Activated CD4-positive, CD25-positive, alpha-beta regulatory T cell treated with anti-CD3 and anti-CD28 coated beads, Interleukin-2, amount 50 U/mL, for 72 hours (primary cell): ENCODE measurements around the gene PRKCE.
"Not testable (repeated sequence)": the region's sequence is repeated elsewhere in the genome, so short reads cannot be mapped to it uniquely, and the experiment has no call there.

Source experiments
- DNase-seq: peaks from one replicate; pipeline ENCODE4 v3.0.0; 2021

PRKCE gene

DNA sequence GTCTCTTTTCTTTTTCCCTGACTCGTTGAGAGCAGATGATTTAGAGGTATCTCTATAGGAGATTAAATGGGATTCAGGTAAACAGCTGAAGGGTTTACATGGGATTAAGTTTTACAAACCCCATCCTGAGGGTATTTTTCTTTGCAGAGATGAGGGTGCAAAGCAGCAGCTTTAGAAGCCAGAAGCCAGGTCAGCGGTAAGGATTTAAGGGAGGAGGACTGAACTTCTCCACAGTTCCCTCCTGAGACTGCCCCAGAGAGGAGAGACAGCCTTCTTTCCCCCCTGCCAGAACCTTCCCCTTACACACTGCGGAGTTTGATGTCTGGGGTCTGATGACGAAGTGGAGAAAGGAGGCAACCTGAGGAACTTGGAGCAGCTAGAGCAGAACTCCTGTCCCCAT lies 220.1 kb downstream of the PRKCE start:
- DNase-seq, result no peak

DNA sequence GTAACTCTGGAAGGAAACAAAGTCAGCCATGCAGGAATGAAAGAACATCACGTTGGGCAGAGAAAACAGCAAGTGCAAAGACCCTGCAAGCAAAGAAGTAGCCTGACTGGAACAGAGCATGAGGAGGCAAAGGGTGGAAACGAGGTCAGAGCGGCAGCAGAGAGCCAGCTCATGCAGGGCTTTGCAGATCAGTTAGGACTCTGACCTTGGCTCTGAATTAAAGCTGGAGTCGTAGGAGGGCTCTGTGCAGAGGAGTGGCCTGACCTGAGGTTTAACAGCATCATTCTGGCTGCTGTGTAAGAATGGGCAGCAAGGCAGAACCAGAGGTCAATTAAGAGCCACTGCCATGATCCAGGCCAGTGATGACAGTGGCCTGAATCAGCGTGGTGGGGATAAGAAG lies 220.7 kb downstream of the PRKCE start:
- DNase-seq, result no peak

DNA sequence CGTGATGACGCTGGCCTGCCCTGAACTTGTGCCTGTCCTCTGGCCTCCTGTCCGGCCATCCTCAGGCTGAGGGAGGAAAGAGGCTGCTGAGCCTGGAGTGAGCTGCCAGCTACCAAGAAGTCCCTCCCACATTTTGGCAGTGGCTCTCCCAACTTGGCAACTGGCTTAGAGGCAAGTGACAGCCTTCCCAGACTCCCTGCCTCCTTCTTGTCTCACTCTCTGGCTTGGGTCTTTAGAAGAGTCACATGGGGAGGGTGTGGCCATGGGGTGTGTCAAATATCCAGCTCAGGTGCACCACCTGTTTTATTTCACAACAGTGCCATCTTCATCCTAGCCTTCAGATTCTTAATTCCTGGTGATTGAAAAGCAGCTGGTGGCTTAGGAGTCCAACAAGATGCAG lies 222.9 kb downstream of the PRKCE start:
- no peak for DNase-seq

GRCh38 chr2:45876611-45877010 lies 225.1 kb downstream of the PRKCE start:
- DNase-seq, result no peak

GRCh38 chr2:45879406-45879805 lies 227.9 kb downstream of the PRKCE start:
- DNase-seq, result no peak

DNA sequence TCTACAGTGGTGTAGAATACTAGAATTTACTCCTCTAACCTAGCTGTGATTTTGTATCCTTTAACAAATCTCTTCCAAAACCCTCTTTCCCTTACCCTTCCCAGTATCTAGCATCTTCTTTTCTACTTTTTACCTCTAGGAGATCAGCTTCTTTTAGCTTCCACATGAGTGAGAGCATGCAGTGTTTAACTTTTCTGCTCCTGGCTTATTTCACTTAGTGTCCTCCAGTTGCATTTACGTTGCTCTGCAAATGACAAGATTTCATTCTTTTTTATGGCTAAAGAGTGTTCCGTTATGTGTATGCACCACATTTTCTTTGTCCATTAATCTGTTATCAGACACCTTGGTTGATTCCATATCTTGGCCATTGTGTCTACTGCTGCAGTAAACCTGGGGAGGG lies 228.5 kb downstream of the PRKCE start:
- no peak for DNase-seq

DNA sequence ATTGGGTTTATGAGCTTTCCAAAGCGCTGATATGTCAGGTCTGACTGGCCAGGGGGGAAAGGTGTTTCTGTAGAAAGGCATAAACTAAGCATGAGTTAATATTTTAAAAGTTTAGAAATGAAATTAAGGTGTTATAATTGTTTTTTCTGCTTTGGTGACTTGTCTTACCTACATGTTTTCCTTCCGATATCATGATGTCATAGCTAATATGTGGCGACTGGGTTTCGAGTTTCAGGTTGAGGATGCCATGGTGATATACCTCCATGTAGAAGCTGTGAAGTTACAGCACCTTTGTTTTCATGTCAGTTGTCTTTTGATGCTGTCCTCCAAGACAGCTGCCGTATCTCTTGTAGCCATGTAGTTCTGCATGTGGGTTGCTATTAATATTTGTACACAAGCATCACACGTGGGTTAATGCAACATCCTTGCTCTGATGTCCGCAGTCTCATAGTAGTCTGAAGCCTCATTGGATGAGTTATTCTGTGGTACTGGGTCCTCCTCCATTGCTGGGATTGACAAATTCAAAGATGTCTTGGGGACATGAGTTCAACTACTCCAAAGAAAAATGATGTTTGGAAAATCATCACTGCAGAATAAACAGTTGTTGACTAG lies 230.6 kb downstream of the PRKCE start:
- no peak for DNase-seq

DNA sequence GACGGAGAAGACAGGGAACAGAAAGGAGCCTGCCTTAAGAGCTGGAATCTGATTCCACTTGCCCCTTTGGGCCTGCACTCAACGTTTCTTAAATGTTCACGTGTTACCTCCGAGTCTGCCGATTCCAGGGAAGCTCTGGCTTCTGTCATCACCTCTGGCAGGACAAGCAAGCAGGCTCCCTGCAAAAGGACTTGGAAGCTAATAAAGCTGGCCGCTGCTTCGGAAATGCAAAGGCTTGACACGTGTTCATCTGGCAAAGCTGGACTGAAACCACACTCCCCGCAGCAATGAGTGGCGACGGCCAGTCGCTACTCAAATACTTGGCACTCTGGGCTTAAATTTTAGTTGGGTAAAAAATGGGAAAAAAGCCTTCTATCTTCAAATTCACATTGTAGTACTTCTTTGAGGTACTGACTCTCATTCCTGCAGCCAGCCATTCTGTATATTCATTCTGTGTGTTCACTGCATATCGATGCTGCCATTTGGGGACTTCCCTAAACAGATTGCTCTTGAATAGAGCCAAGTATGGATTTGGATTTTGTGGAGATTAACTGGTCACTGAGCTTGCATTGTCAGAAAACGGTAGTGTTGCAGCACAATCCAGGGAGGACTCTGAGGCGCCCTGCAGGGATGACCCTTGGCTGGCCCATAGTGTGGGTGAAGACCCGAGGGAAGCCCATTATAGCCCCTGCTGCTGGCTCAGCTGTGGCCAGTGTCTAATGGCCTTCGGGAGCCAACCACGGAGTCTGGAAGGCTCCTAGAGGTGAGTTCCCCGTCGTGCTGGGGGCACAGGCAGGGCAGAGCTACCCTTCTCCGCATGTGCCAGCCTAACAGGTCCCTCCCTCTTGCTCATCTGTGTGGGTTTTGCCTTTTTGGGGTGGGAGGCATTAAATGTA lies 231.5 kb downstream of the PRKCE start:
- no peak for DNase-seq

GRCh38 chr2:45883603-45884000 lies 232.1 kb downstream of the PRKCE start:
- DNase-seq, result no peak

DNA sequence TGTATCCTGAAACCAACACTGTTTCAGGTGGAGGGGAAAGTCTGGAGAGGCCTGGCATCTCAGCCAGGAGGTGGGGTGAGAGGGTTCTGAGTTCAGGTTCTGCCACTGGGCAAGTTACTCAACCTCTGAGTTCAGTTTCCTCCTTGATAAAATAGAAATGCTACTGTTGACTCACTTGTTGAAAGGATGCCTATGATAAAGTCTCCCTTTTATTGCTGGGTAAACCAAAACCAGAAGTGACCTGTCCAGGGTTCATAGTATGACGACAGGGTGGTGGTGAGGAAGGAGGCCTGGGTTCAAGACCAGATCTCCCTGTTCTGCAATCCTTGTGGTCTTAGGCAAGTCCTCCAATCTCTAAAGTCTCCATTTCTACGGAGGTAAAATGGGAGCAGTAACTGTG lies 232.7 kb downstream of the PRKCE start:
- no peak for DNase-seq

DNA sequence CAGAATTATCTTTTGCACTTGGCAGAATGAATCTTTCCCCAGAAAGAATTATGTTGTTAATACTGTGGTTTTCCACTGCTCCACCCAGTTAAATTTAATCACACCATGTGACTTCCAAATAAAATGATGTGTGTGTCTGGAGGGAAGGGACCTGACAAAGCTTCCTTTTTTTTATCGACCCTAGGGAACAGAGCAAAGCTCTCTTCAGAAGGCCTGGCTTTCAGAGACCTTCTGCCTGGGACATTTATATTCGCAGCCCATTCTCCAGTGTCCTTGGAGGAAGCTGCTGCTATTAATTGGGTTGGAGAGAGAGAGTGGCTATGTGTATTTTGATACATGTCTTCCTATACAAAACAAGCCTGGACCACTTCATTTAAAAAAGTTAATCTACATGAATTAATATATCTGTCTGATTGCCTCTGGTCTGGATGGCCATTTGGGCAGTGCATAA lies 233.7 kb downstream of the PRKCE start:
- no peak for DNase-seq

DNA sequence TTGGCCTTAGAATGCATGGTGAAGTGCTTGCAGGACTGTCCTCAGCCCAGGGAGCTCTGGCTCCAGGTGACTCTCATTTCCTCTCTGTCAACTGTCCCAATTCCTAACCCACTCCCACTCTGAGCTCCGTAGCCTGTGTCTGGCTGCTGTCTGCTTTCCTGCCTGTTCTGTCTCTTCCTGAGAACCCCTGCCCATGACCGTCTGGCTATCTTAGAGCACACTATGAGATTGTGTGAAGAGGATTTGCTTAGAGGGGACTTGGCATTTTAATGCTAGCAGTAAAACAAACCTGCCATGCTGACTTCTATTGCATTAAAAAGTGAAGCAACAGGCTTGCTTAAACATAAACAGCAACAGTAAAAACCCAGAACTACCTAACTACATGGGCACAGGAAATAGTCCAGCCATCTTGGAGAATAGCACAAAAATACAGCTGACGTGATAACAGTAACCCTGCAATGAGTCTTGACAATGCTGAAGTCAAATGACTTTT lies 234.7 kb downstream of the PRKCE start:
- DNase-seq, result no peak

GRCh38 chr2:45888167-45888566 lies 236.7 kb downstream of the PRKCE start:
- no peak for DNase-seq

GRCh38 chr2:45888641-45889040 lies 237.2 kb downstream of the PRKCE start:
- DNase-seq, result no peak

DNA sequence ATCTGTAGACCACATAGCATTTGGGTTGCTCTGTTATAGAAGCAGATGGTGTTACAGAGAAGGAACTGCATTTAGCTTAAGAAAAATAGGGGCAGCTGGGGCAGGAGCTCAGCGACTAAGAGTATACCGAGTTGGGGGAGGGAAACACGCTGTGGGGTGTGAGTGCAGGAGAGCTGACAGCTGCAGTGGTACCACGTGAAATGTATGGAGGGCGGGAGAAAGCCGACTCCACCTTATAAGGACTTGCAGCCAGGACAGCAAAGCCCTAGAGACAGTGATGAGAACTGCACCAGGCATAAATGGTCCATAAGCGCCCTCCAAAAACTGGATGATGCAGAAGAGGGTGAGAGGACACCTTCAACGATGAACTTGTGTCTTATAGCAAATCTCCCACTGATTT lies 237.6 kb downstream of the PRKCE start:
- DNase-seq, result no peak

GRCh38 chr2:45889620-45890370 lies 238.3 kb downstream of the PRKCE start:
- no peak for DNase-seq

GRCh38 chr2:45890371-45890646 lies 238.8 kb downstream of the PRKCE start:
- not testable (repeated sequence) for DNase-seq

DNA sequence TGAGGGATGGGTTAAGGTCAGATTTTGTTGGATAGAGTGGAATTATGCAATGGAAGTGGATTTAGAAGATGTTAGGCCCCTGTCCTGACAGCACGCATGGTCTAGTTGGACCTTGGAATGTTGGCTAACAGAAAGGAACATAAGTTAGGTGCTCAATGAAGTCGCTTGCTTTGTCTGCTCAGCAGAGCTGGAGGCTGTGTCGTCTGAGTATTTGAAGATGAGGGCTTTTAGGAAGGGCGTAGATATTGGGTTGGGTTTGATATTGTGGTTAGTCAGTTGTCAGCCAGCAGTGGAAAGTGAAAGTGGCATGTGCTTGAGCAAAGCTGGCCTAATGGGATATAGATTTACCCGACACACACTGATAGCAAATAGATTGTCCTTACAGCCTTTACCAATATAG lies 239.3 kb downstream of the PRKCE start:
- no peak for DNase-seq

DNA sequence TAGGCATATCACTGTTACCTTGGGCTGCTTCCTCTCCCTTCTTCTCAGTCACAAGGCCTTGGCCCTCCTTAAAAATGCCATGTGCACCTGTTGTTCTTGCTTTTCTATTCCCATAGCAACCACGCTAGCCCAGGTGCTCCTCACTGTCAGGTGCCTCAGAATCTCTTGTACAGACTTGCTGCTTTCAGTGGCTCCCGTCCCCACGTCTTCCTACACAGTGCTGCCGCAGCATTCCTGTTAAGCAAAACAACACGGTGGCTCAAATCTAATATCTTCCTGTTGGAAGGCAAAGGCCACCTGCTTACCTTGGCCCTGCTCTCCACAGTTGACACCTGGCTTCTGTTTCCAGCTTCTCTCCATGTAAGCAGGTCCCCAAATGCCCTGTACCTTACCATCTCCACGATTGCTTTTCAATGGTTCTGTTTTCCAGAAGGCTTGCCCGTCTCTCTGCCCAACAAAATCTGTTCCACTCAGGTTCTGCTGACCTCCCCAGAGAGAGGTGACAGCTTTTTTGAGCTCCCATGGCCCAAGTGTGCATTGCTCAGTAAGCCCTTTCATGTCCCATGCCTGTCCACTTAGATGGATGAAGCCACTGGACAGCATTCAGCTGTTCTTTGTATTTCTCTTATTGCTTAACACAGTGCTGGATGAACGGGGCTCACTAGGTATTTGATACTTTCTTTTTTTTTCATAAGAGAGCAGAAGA lies 240.4 kb downstream of the PRKCE start:
- DNase-seq, result no peak

DNA sequence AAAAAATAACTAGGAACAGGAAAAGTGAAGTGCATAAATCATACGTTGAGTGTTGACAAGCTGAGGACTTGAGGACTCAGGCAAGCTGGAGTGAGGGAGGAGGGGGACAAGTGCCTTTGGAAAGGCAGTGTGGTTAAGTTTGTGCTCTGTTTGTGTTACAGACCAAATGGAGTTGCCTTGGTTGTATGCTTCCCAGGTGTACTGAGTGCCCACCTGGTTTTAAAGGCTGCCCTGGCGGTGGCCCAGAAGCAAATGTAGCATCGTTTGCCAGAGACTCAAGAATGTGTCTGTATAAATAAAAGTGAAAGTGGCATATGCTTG lies 240.9 kb downstream of the PRKCE start:
- DNase-seq, result no peak

- no peak for DNase-seq
Observed at GRCh38 chr2:45892757-45893156, 241.3 kb downstream of the PRKCE start.

DNA sequence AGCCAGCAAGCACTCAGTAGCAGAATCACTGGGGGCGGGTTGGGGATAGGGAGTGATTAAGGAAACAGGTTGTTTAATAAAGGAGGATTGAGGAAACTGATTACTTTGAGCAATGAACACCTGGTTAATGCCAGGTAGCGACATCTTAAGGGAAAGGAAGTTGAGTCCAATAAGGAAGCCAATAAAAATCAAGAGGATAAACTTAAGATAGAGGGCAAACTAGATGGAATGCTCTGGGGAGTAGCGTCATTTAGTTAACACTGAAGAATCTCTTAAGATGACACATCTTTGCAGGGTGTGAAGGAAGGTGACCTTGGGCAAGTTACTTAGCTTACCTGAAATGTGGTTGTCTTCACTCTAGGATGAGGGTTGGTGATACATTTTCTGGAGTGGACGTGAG lies 242.7 kb downstream of the PRKCE start:
- no peak for DNase-seq

DNA sequence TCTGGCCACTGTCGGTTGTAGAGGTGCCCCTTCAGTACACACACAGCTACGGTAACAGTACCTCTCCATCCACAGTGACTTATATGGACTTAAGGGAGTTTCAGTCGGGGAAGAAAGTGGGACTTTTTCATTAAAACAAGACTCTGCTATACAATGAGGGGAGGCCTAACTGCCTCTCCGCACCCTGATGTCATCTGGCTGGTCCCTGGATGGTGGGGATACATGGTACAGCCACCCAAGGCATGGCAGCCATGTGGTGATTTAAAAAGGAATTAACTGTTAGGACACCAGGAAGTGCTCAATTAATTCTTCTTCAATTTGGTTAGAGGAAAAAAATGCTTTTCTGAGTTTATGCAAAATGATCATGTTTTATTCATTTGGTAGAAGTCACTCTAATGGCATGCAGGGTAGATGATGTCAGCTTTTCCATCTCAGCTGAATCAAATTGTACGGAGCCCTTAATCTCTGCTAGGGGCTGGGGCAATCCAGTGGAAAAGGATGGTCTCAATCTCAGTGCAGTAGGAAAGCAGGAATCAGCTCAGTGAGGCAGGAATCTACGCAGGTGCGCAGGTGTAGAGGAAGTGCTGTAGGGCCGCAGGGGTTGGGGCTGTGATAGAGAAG lies 243.9 kb downstream of the PRKCE start:
- DNase-seq, result no peak
